Astrocyte of the spinal cord (primary cell): ENCODE results near the gene ZNF277.
"Not testable (repeated sequence)": the region's sequence is repeated elsewhere in the genome, so short reads cannot be mapped to it uniquely, and the experiment has no call there.

Experiments
- DNase-seq: peaks from one replicate; pipeline ENCODE4 v3.0.0; 2011; ENCODE audit warnings: low read depth, low spot score
- H3K4me3 ChIP-seq: 2 replicates; pipeline ENCODE4 v1.5.1; 2011; ENCODE audit warnings: low read depth, mild to moderate bottlenecking, low read length, moderate library complexity
- CTCF ChIP-seq: IDR thresholded peaks from 2 replicates; pipeline ENCODE4 v1.5.1; 2012; ENCODE audit warnings: low read depth, mild to moderate bottlenecking, low read length, inconsistent platforms
- in situ Hi-C: cut with HindIII; loops from 2 replicates; pipeline ENCODE4 v1.10.0; 2017; ENCODE audit warnings: low sequenced_read_pairs

ZNF277 gene

GRCh38 chr7:112377593-112377992 is 171.1 kb downstream of the ZNF277 start:
- no peak for TF ChIP-seq CTCF
- H3K4me3 ChIP-seq: no peak overlapping the region
- in situ Hi-C loops: no loop called here
- DNase-seq: no peak

- in situ Hi-C loops: no loop called here
- no peak for TF ChIP-seq CTCF
- no peak for DNase-seq
- H3K4me3 ChIP-seq: no peak overlapping the region
These were observed 175.0 kb downstream of the ZNF277 start for GRCh38 chr7:112381311-112382091.

- in situ Hi-C loops: no loop called here
- no peak for TF ChIP-seq CTCF
- H3K4me3 ChIP-seq: no peak overlapping the region
- no peak for DNase-seq
These were observed 177.3 kb downstream of the ZNF277 start for GRCh38 chr7:112383671-112384417.

- in situ Hi-C loops: no loop called here
- no peak overlapping the region for H3K4me3 ChIP-seq
- TF ChIP-seq CTCF: no peak
These were observed 179.0 kb downstream of the ZNF277 start for GRCh38 chr7:112385516-112385915.

GRCh38 chr7:112386619-112387018 is 180.1 kb downstream of the ZNF277 start:
- no peak for DNase-seq
- TF ChIP-seq CTCF: no peak
- H3K4me3 ChIP-seq: no peak overlapping the region
- in situ Hi-C loops: no loop called here

More at GRCh38 chr7:112385516-112385915, 179.0 kb downstream of the ZNF277 start:
- no peak for DNase-seq

GRCh38 chr7:112390167-112390566 is 183.7 kb downstream of the ZNF277 start:
- H3K4me3 ChIP-seq: no peak overlapping the region
- TF ChIP-seq CTCF: no peak
- in situ Hi-C loops: no loop called here
- no peak for DNase-seq

GRCh38 chr7:112391079-112391821 is 184.8 kb downstream of the ZNF277 start:
- peak; percentile 57 for DNase-seq
- peak overlapping the region; percentile 40 for H3K4me3 ChIP-seq
- in situ Hi-C loops: not testable (repeated sequence)

- peak; percentile 53 for DNase-seq
- H3K4me3 ChIP-seq: peak overlapping the region; percentile 40
- in situ Hi-C loops: not testable (repeated sequence)
These were observed 185.4 kb downstream of the ZNF277 start for GRCh38 chr7:112391841-112392286.
